ENCODE data around the gene PDGFRA.
A peak's percentile ranks its signal among the peaks of the same experiment; 100 is the strongest.

The PDGFRA gene

DNA sequence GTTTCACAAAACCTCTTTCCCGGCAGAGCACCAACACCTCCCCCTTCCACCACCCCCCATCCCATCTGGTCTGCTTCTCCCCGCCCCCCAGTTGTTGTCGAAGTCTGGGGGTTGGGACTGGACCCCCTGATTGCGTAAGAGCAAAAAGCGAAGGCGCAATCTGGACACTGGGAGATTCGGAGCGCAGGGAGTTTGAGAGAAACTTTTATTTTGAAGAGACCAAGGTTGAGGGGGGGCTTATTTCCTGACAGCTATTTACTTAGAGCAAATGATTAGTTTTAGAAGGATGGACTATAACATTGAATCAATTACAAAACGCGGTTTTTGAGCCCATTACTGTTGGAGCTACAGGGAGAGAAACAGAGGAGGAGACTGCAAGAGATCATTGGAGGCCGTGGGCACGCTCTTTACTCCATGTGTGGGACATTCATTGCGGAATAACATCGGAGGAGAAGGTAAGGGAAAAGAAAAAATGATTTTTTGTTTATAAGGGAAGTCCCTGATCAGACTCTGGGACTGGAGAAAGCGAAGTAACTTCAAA is at the start of gene PDGFRA:
PDGFRA (plus strand) TSS at position 333 of the 541 bp plus-strand sequence. CDS start 29,476 bp downstream, outside the sequence.
- DNase-seq: no peak

- DNase-seq: no peak
Measured at GRCh38 chr4:54184581-54184980, 44.5 kb upstream of the PDGFRA start.

DNA sequence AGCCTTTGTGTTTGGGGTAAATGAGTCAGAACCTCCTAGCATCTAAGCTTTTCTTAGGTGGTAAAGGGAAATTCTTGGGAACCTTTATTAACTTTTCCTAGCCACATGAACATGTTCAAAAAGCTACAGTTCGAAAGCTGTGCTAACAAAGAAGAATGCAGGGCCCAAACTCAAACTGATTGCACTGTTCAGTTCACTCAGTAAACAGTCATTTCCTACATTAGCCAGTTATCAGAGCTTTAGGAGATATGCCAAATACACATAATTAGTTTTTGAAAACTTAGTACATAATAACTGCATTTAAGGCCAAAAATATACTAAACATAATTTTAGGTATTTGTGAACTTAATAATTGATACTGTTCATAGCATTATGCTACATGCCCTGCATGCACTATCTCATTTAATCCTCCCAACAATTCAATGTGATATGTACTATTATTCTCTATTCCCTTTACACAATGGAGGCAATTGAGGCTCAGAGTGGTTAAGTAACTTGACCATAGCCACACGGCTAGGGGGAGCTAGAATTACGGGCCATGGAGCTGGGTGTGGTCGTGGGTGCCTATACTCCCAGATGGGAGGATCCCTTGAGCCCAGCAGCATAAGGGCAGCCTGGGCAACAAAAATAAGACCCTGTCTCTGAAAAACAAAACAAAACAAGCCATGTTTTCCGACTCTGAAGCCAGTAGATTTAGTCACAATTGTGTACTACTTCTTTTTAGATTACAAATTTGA is 43.9 kb upstream of the PDGFRA start:
- DNase-seq: no peak

GRCh38 chr4:54185866-54186265 is 43.2 kb upstream of the PDGFRA start:
- DNase-seq: no peak

DNA sequence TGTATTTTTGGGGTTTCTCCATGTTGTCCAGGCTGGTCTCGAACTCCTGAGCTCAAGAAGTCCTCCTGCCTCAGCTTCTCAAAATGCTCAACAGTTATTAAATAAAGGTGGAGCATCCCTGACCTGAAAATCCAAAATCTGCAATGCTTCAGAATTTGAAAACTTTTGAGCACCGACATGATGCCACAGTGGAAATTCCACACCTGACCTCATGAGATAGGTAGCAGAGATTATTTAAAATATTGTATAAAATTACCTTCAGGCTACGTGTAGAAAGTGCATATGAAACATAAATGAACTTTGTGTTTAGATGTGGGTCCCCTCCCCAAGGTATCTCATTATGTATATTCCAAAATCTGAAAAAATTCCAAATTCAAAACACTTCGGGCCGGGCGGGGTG is 42.7 kb upstream of the PDGFRA start:
- no peak for DNase-seq

DNA sequence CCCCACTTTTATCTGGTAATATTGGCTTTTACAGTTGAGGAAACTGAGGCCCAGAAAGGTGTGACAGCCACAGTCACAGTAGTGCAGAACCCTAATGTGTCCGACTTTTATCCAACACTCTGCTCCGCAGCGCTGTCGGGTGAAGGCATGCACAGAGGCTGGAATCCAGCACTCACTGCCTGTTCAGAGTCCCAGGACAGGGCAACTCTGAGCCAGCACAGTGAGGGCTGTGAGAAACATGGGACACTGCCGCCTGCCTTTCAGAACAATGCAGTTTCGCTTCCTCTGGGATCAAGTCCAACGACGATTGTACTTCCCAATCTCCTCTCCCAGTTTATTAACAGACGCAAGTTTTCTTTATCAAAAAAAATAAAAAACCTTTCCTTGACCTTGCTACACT is 41.9 kb upstream of the PDGFRA start:
- no peak for DNase-seq

DNA sequence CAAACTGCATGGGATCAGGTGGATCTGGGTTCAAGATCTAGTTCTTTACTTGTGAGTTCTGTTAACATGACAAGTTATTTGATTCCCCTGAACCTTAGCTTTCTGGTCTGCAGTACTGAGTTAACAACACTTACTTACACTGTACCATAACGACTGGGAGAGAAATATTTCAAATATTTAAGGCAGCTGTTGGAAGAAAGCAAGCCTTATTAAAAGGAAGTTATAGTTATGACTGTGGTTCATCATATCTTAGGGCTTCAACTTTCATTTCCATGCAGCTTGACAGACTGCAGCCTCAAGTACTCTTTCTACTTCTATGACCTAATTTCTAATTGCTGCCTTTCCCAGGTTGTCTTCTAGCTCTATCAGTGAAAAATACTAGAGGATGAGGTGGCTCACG is 40.0 kb upstream of the PDGFRA start:
- no peak for DNase-seq

- DNase-seq: no peak
Measured at GRCh38 chr4:54192811-54193210, 36.3 kb upstream of the PDGFRA start.

DNA sequence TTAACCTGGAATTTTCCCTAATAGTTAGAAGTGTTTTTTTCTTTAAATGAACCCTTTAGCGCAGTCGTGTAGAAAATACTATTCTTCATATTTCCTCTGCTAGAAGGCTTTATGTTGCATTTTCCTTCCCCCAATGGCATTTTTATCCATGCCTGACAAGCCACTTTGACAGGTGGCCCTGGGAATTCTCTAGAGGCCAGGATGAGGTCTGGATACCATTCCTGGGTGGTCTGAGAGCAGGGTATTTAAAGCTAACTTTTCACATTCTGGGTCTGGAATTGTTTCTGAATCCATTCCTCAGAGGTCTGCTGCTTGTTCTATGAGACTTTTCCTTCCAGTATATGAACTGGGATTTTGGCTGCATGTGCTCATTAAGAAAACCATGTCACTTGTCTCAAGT is 31.2 kb upstream of the PDGFRA start:
- DNase-seq: no peak

- no peak for DNase-seq
Measured at GRCh38 chr4:54199919-54200318, 29.2 kb upstream of the PDGFRA start.

DNA sequence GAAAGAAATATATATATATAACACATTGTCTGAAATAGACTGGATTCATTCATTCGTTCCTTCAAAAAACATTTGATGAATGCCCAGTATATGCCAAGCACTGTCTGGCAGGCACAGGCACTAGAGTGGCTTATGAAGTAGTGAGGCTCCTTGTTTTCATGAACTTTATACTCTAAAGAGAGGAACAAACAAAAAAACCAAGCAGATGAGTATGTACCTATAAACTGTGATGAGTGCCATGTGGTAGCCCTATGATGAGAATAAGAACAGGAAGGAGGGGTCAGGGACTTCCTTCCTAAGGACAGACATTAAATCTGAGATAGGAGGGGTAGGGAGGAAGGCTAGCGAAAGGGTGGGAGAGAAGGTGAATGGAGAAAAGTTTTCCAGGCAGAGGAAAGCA is 19.5 kb upstream of the PDGFRA start:
- no peak for DNase-seq

- DNase-seq: no peak
Measured at GRCh38 chr4:54213001-54213400, 16.1 kb upstream of the PDGFRA start.

GRCh38 chr4:54213761-54214160 is 15.3 kb upstream of the PDGFRA start:
- no peak for DNase-seq

GRCh38 chr4:54215379-54216077 is 13.6 kb upstream of the PDGFRA start:
- no peak for DNase-seq

DNA sequence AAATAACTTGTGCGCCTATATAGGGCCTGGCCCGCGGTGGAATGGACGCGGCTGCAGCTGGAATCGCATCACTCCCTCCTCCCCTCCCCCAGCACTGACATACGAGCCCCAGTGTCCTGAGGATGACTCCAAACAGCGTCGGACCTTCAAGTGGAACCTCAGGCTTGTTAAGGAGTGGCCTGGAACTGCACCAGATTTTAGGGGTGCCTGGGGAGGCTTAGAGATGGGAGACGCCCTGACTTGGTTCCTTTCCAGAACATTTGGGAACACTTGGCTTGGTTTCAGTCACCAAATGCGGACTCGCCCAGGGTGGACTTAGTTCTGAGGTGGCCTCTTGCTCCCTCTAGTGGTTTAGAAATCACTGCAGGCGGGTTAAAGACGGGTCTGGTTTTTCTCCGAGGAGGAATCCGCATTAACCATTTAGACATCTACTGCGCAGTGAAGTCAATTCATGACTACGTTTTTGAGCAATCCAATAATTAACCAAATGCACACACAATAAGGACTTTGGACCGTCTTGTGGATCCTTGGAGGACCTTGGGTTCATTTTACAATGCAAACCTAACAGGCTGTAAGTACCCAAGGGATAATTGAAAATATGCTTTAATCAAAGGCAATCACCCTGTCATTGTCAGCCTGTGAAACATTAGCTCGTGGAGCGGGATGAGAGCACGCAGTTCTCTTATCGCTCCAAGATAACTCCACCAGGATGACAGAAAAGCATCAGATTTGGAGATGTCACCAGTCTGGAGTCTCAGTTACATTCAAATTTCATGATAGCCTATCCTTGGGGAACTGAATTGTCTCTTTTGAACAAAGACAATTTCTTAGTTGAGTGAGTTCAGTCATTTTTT is 11.2 kb upstream of the PDGFRA start:
- peak; percentile 67 for DNase-seq

DNA sequence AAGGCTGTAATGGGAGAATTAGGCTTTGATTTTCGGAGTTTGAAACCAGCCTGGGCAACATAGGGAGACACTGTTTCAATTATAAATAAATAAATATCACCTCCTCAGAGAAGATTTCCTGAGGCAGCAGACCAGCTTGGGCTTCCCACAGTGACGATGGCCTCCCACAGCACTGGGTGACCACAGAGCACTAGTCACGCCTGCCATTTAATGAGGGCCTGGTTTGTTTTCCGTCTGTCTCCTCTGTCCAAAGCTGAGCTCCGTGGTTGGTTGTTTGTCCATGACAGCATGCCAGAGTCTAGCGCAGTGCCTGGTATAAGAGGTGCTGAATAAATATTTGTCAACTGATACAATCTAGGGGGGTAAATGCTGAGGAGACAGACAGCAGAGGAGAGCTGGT is 10.4 kb upstream of the PDGFRA start:
- no peak for DNase-seq

- no peak for DNase-seq
Measured at GRCh38 chr4:54224996-54225597, 4.0 kb upstream of the PDGFRA start.

GRCh38 chr4:54225598-54226403 is 3.3 kb upstream of the PDGFRA start:
- DNase-seq: no peak

- no peak for DNase-seq
Measured at GRCh38 chr4:54226404-54227255, 2.5 kb upstream of the PDGFRA start.

GRCh38 chr4:54227256-54228055 is 1.6 kb upstream of the PDGFRA start:
- no peak for DNase-seq

All from CD4-positive, alpha-beta T cell treated with Interleukin-21 for 1 hour (primary cell).